WTC11 (cell line): ENCODE measurements around the gene VSIG10. TPM values are rescaled to one million over a fixed set of nuclear protein-coding genes. Genes with fewer than 3 reads are reported as not detected.

ENCODE experiments used
- AR ChIP-seq: fragments of 250-450 bp; sonication (Bioruptor Pico); IDR thresholded peaks from 2 replicates; pipeline ENCODE4 v1.9.0; 2021; ENCODE audit warnings: mild to moderate bottlenecking
- ATF1 ChIP-seq: sonication (generic); formaldehyde crosslinking; IDR thresholded peaks from 2 replicates; pipeline ENCODE4 v1.8.1; 2023; ENCODE audit warnings: mild to moderate bottlenecking, moderate library complexity, missing genetic modification reagents
- ATF6 ChIP-seq: sonication (generic); formaldehyde crosslinking; IDR thresholded peaks from 2 replicates; pipeline ENCODE4 v1.8.1; 2023; ENCODE audit warnings: mild to moderate bottlenecking, missing genetic modification reagents
- CREM ChIP-seq: sonication (generic); formaldehyde crosslinking; IDR thresholded peaks from 2 replicates; pipeline ENCODE4 v1.8.1; 2022; ENCODE audit warnings: mild to moderate bottlenecking, missing genetic modification reagents, moderate library complexity
- ERG ChIP-seq: fragments of 250-450 bp; sonication (Bioruptor Pico); IDR thresholded peaks from 2 replicates; pipeline ENCODE4 v1.8.0; 2021; ENCODE audit warnings: mild to moderate bottlenecking
- FOXJ3 ChIP-seq: sonication (generic); formaldehyde crosslinking; IDR thresholded peaks from 2 replicates; pipeline ENCODE4 v1.9.0; 2021; ENCODE audit warnings: missing genetic modification reagents, mild to moderate bottlenecking, borderline replicate concordance
- FOXK1 ChIP-seq: sonication (generic); formaldehyde crosslinking; IDR thresholded peaks from 2 replicates; pipeline ENCODE4 v1.8.0; 2022; ENCODE audit warnings: mild to moderate bottlenecking, moderate library complexity, missing genetic modification reagents
- FOXP1 ChIP-seq: sonication (generic); formaldehyde crosslinking; IDR thresholded peaks from 2 replicates; pipeline ENCODE4 v1.8.0; 2022; ENCODE audit warnings: missing genetic modification reagents, mild to moderate bottlenecking, moderate library complexity, borderline replicate concordance
- GTF2I ChIP-seq: fragments of 250-450 bp; sonication (Bioruptor Pico); conservative IDR thresholded peaks from 2 replicates; pipeline ENCODE4 v1.4.0; 2021; ENCODE audit warnings: mild to moderate bottlenecking
- HMGA2 ChIP-seq: fragments of 250-450 bp; sonication (Bioruptor Pico); IDR thresholded peaks from 2 replicates; pipeline ENCODE4 v1.4.0; 2021; ENCODE audit warnings: mild to moderate bottlenecking, moderate library complexity
- KAT7 ChIP-seq: sonication (generic); formaldehyde crosslinking; IDR thresholded peaks from 2 replicates; pipeline ENCODE4 v1.8.1; 2023; ENCODE audit warnings: missing genetic modification reagents, mild to moderate bottlenecking, borderline replicate concordance
- MXD4 ChIP-seq: fragments of 250-450 bp; sonication (Bioruptor Pico); IDR thresholded peaks from 2 replicates; pipeline ENCODE4 v1.8.0; 2021; ENCODE audit warnings: mild to moderate bottlenecking, moderate library complexity, borderline replicate concordance
- NFATC4 ChIP-seq: fragments of 250-450 bp; sonication (Bioruptor Pico); IDR thresholded peaks from 2 replicates; pipeline ENCODE4 v1.9.0; 2021; ENCODE audit warnings: mild to moderate bottlenecking
- SMAD3 ChIP-seq: sonication (generic); formaldehyde crosslinking; IDR thresholded peaks from 2 replicates; pipeline ENCODE4 v1.8.0; 2022; ENCODE audit warnings: missing genetic modification reagents, mild to moderate bottlenecking, borderline replicate concordance
- SOX15 ChIP-seq: fragments of 250-450 bp; sonication (Bioruptor Pico); IDR thresholded peaks from 2 replicates; pipeline ENCODE4 v1.9.0; 2021; ENCODE audit warnings: mild to moderate bottlenecking
- ZBTB43 ChIP-seq: sonication (generic); formaldehyde crosslinking; IDR thresholded peaks from 2 replicates; pipeline ENCODE4 v1.8.1; 2023; ENCODE audit warnings: mild to moderate bottlenecking, missing genetic modification reagents
- ZNF138 ChIP-seq: sonication (generic); formaldehyde crosslinking; conservative IDR thresholded peaks from 2 replicates; pipeline ENCODE4 v1.8.1; 2022; ENCODE audit warnings: mild to moderate bottlenecking, moderate library complexity, missing genetic modification reagents
- ZNF232 ChIP-seq: sonication (generic); formaldehyde crosslinking; IDR thresholded peaks from 2 replicates; pipeline ENCODE4 v1.8.0; 2022; ENCODE audit warnings: mild to moderate bottlenecking, missing genetic modification reagents
- ZNF423 ChIP-seq: fragments of 250-450 bp; sonication (Bioruptor Pico); IDR thresholded peaks from 2 replicates; pipeline ENCODE4 v2.1.2; 2022; ENCODE audit warnings: mild to moderate bottlenecking, moderate library complexity
- ZNF671 ChIP-seq: fragments of 250-450 bp; sonication (Bioruptor Pico); IDR thresholded peaks from 2 replicates; pipeline ENCODE4 v1.8.0; 2021; ENCODE audit warnings: mild to moderate bottlenecking
- ZSCAN18 ChIP-seq: fragments of 250-450 bp; sonication (Bioruptor Pico); IDR thresholded peaks from 2 replicates; pipeline ENCODE4 v2.1.2; 2022; ENCODE audit warnings: mild to moderate bottlenecking, moderate library complexity
- total RNA-seq: library from RNA; stranded (reverse); gene quantifications from 3 replicates; pipeline ENCODE4 v1.2.3, GENCODE V29; 2021
- TF ChIP-seq, protein P1 (sequence below): sonication (generic); formaldehyde crosslinking; IDR thresholded peaks from 2 replicates; pipeline ENCODE4 v1.8.1; 2023; ENCODE audit warnings: mild to moderate bottlenecking, moderate library complexity, missing genetic modification reagents
- TF ChIP-seq, protein P2 (sequence below): sonication (generic); formaldehyde crosslinking; IDR thresholded peaks from 2 replicates; pipeline ENCODE4 v1.8.1; 2022; ENCODE audit warnings: mild to moderate bottlenecking, moderate library complexity, missing genetic modification reagents
- TF ChIP-seq, protein P3 (sequence below): sonication (generic); formaldehyde crosslinking; IDR thresholded peaks from 2 replicates; pipeline ENCODE4 v1.8.0; 2022; ENCODE audit warnings: mild to moderate bottlenecking, missing genetic modification reagents
- TF ChIP-seq, protein P4 (sequence below): sonication (generic); formaldehyde crosslinking; IDR thresholded peaks from 2 replicates; pipeline ENCODE4 v1.8.1; 2022; ENCODE audit warnings: low read depth, mild to moderate bottlenecking, moderate library complexity, missing genetic modification reagents, borderline replicate concordance

VSIG10 gene
- total RNA-seq, 1 experiment from 2014 or later, result 82.5 TPM

DNA sequence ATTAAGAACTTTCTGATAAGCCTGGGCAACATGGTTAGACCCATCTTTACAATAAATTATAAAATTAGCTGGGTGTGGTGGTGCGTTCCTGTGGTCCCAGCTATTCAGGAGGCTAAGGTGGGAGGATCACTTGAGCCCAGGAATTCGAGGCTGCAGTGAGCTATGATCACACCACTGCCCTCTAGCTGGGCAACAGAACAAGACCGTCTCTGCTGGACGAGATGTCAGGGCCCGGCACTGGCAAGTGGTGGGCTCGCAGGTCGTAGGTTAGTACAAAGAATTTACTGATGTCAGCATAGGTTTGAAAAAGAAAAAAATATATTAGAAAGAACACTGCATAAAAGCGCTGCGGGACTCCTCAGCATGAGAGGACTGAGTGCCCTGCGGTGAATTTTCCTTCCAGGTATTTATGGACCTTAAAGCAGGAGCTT is 15.7 kb upstream of the VSIG10 start (continued):
- no peak for TF ChIP-seq FOXJ3 (CRISPR knock-in tag)
- no peak for TF ChIP-seq SMAD3 (CRISPR knock-in tag)
- TF ChIP-seq SOX15 (CRISPR knock-in tag), result no peak
- 0 out of 2 replicates have a peak, but pooled peaks have one; percentile 29 for TF ChIP-seq ERG (CRISPR knock-in tag)
- TF ChIP-seq ZSCAN18 (CRISPR knock-in tag), result 0 out of 2 replicates have a peak, but pooled peaks have one; percentile 56
- TF ChIP-seq CREM (CRISPR knock-in tag), result no peak
- TF ChIP-seq ATF1 (CRISPR knock-in tag), result no peak
- TF ChIP-seq MXD4, result no peak
- no peak for TF ChIP-seq ZNF671 (CRISPR knock-in tag)
- TF ChIP-seq GTF2I (CRISPR knock-in tag), result peak; percentile 96
- TF ChIP-seq, protein P1, sequence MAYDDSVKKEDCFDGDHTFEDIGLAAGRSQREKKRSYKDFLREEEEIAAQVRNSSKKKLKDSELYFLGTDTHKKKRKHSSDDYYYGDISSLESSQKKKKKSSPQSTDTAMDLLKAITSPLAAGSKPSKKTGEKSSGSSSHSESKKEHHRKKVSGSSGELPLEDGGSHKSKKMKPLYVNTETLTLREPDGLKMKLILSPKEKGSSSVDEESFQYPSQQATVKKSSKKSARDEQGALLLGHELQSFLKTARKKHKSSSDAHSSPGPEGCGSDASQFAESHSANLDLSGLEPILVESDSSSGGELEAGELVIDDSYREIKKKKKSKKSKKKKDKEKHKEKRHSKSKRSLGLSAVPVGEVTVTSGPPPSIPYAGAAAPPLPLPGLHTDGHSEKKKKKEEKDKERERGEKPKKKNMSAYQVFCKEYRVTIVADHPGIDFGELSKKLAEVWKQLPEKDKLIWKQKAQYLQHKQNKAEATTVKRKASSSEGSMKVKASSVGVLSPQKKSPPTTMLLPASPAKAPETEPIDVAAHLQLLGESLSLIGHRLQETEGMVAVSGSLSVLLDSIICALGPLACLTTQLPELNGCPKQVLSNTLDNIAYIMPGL (CRISPR knock-in tag), result no peak; the same call in 1 of the 2 replicates
- TF ChIP-seq, protein P2, sequence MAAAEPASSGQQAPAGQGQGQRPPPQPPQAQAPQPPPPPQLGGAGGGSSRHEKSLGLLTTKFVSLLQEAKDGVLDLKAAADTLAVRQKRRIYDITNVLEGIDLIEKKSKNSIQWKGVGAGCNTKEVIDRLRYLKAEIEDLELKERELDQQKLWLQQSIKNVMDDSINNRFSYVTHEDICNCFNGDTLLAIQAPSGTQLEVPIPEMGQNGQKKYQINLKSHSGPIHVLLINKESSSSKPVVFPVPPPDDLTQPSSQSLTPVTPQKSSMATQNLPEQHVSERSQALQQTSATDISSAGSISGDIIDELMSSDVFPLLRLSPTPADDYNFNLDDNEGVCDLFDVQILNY (CRISPR knock-in tag), result no peak
- no peak for TF ChIP-seq ATF6 (CRISPR knock-in tag)
- no peak for TF ChIP-seq FOXP1 (CRISPR knock-in tag)
- TF ChIP-seq ZNF232 (CRISPR knock-in tag), result no peak
- TF ChIP-seq KAT7 (CRISPR knock-in tag), result no peak
- 0 out of 2 replicates have a peak, but pooled peaks have one; percentile 3 for TF ChIP-seq ZNF423
- TF ChIP-seq ZBTB43 (CRISPR knock-in tag), result no peak
- no peak for TF ChIP-seq FOXK1 (CRISPR knock-in tag)
- TF ChIP-seq HMGA2 (CRISPR knock-in tag), result no peak
- TF ChIP-seq ZNF138, result no peak
- TF ChIP-seq AR (CRISPR knock-in tag), result peak; percentile 71; the same call in 1 of the 2 replicates
- TF ChIP-seq, protein P3, sequence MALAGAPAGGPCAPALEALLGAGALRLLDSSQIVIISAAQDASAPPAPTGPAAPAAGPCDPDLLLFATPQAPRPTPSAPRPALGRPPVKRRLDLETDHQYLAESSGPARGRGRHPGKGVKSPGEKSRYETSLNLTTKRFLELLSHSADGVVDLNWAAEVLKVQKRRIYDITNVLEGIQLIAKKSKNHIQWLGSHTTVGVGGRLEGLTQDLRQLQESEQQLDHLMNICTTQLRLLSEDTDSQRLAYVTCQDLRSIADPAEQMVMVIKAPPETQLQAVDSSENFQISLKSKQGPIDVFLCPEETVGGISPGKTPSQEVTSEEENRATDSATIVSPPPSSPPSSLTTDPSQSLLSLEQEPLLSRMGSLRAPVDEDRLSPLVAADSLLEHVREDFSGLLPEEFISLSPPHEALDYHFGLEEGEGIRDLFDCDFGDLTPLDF (CRISPR knock-in tag), result no peak
- no peak for TF ChIP-seq NFATC4 (CRISPR knock-in tag)
- TF ChIP-seq, protein P4, sequence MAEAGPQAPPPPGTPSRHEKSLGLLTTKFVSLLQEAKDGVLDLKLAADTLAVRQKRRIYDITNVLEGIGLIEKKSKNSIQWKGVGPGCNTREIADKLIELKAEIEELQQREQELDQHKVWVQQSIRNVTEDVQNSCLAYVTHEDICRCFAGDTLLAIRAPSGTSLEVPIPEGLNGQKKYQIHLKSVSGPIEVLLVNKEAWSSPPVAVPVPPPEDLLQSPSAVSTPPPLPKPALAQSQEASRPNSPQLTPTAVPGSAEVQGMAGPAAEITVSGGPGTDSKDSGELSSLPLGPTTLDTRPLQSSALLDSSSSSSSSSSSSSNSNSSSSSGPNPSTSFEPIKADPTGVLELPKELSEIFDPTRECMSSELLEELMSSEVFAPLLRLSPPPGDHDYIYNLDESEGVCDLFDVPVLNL (CRISPR knock-in tag), result no peak
